Spleen (tissue), 7 donors: ENCODE measurements around the gene LMF2.

Experiments
- POLR2A ChIP-seq, 3 donors: fragments of 450-650 bp; IDR thresholded peaks; one replicate each; pipeline ENCODE4 v1.5.1; 2017; ENCODE audit warnings: antibody characterized with exemption in 3 of 3, mild to moderate bottlenecking in 1 of 3
- TF ChIP-seq, protein P1 (sequence below), 11 experiments: fragments of 200-600 bp in 7 of 11; fragments of 450-650 bp in 4 of 11; sonication (generic) in 4 of 11; IDR thresholded peaks in 8 of 11; conservative IDR thresholded peaks in 3 of 11; 1 replicate in 7 of 11; 2 replicates in 4 of 11; pipeline versions ENCODE4 v1.4.0 to v1.8.0; 2016 to 2021; ENCODE audit warnings: antibody characterized with exemption in 11 of 11, inconsistent platforms in 4 of 11, mild to moderate bottlenecking in 1 of 11
- donor health status: DM: no; HTN: no; CAD: no; lungs with moderate emphysema.
- donor health status: DM: no; HTN: no; CAD: no.
- donor health status: DM: no; HTN: no; CAD: no.

- TF ChIP-seq, protein P1, sequence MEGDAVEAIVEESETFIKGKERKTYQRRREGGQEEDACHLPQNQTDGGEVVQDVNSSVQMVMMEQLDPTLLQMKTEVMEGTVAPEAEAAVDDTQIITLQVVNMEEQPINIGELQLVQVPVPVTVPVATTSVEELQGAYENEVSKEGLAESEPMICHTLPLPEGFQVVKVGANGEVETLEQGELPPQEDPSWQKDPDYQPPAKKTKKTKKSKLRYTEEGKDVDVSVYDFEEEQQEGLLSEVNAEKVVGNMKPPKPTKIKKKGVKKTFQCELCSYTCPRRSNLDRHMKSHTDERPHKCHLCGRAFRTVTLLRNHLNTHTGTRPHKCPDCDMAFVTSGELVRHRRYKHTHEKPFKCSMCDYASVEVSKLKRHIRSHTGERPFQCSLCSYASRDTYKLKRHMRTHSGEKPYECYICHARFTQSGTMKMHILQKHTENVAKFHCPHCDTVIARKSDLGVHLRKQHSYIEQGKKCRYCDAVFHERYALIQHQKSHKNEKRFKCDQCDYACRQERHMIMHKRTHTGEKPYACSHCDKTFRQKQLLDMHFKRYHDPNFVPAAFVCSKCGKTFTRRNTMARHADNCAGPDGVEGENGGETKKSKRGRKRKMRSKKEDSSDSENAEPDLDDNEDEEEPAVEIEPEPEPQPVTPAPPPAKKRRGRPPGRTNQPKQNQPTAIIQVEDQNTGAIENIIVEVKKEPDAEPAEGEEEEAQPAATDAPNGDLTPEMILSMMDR (IDR thresholded peaks at IDR 0.05 in 8 of 11, conservative IDR thresholded peaks at IDR 0.05 in 3 of 11): no peak
- TF ChIP-seq POLR2A (IDR thresholded peaks at IDR 0.05): no peak
Measured at GRCh38 chr22:50508897-50509296, 1.4 kb upstream of the LMF2 start.
